GM06990 (cell line): ENCODE results near the gene MAGI1.

Source experiments
- DNase-seq: peaks from one replicate; pipeline ENCODE4 v3.0.0-alpha.2; 2011; ENCODE audit not compliant: insufficient read length; ENCODE audit errors: extremely low read depth
- H3K27me3 ChIP-seq: replicated peaks from 2 replicates; pipeline ENCODE4 v1.6.0; 2011; ENCODE audit warnings: low read length; ENCODE audit not compliant: control insufficient read depth, insufficient read depth
- H3K36me3 ChIP-seq: 2 replicates; pipeline ENCODE4 v1.5.1; 2011; ENCODE audit warnings: low read length; ENCODE audit not compliant: control insufficient read depth, insufficient read depth
- H3K4me3 ChIP-seq: replicated peaks from 2 replicates; pipeline ENCODE4 v1.5.1; 2011; ENCODE audit warnings: low read depth, mild to moderate bottlenecking, control low read depth, low read length
- CTCF ChIP-seq: IDR thresholded peaks from 2 replicates; pipeline ENCODE4 v1.5.1; 2011; ENCODE audit warnings: low read length, control low read depth, mild to moderate bottlenecking, inconsistent platforms; ENCODE audit not compliant: insufficient read depth, poor library complexity, severe bottlenecking

MAGI1 gene

GRCh38 chr3:65777050-65777449 is 261.7 kb downstream of the MAGI1 start:
- no peak for DNase-seq

GRCh38 chr3:65776494-65776893 is 262.2 kb downstream of the MAGI1 start:
- H3K4me3 ChIP-seq: no peak overlapping the region
- H3K36me3 ChIP-seq: no peaks in the 10 kb centered on the region
- no peak for DNase-seq
- H3K27me3 ChIP-seq: no peaks in the 10 kb centered on the region
- TF ChIP-seq CTCF: no peak

More at GRCh38 chr3:65777050-65777449, 261.7 kb downstream of the MAGI1 start:
- Histone ChIP-seq H3K27me3 (no peaks in the 10 kb centered on the region), H3K4me3 (no peak overlapping the region), H3K36me3 (no peaks in the 10 kb centered on the region)
- no peak for TF ChIP-seq CTCF

GRCh38 chr3:65776081-65776480 is 262.6 kb downstream of the MAGI1 start:
- H3K36me3 ChIP-seq: no peaks in the 10 kb centered on the region
- H3K4me3 ChIP-seq: no peak overlapping the region
- H3K27me3 ChIP-seq: no peaks in the 10 kb centered on the region
- no peak for DNase-seq
- TF ChIP-seq CTCF: no peak

DNA sequence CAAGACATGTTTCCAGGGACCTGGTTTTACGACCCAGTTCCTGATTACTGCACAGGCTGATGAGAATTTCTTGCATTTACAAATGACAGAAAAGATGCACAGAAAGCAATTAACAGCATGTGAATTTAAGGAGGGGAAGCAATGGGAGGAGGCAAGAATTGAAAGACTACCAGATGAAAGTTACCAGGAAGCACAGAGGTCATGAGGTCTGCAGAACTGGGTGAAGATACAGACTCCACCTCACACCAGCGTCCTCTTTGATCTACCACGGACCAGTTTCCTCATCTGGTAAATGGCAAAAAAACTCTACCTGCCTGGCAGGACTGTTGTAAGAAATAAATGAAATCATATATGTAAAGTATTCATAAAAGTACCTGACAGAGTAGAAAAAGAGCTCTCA is 266.0 kb downstream of the MAGI1 start:
- no peaks in the 10 kb centered on the region for H3K27me3 ChIP-seq
- no peaks in the 10 kb centered on the region for H3K36me3 ChIP-seq
- DNase-seq: no peak
- no peak overlapping the region for H3K4me3 ChIP-seq
- no peak for TF ChIP-seq CTCF

DNA sequence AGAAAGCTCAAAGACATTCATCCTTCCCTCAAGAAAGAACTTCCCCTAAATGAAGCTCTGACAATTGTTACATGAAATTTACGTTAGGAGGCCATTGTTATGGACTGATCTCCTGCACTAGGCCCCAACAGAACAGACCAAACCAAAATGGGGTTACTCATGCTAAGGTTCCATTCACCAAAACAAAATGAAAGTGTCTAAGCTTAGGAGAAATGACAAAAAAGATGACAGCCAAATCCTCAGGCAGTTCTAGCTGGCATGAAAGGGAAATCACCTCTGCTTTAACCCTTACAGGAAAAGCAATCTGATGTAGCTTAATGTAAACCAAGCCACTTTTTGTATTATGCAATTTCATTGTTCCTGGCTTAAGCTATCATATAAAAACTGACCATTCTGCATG is 271.2 kb downstream of the MAGI1 start:
- no peak for DNase-seq
- no peaks in the 10 kb centered on the region for H3K27me3 ChIP-seq
- H3K4me3 ChIP-seq: no peak overlapping the region
- no peaks in the 10 kb centered on the region for H3K36me3 ChIP-seq
- no peak for TF ChIP-seq CTCF

- Histone ChIP-seq H3K36me3 (no peaks in the 10 kb centered on the region), H3K4me3 (no peak overlapping the region), H3K27me3 (0 out of 2 replicates have a peak, but pooled peaks cover 1% of the 10 kb centered on the region)
- no peak for DNase-seq
- no peak for TF ChIP-seq CTCF
Measured at GRCh38 chr3:65762235-65762580, 276.5 kb downstream of the MAGI1 start.
